ENCODE results near the gene TXNRD1.

DNA sequence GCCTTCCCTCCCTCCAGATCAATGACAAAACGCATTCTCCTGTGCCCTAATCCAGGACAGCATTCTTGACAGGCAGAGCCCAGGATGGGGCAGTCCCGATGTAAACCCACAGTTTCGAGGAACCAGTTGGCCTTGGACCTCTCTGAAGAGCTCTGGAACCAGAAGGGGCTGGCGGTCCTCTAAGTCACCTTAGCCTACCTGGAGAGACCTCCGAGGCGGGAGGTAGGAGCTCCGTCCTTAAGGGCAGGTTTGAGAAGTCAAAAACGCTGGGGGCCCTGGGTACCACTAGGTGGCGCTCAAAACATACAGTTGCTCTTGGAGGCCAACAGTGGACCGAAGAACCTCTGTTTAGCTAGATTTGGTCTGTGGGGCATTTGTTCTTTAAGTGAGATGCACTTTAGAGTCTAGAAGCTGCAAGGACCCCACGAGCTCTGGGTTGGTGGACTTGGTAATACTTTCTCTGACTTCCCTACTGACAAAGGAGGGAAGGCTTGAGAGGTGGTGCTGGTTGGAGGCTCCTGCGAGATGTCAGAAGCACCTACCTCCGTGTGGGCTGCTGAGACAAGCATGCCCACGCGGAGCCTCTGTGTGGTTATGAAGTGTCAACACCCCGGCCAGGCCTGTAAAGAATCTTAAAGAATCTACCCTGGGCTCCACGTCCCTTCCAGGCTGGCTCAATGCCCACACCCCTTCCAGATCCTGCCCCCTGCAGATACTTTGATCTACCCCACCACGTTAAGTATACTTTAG lies 166.3 kb downstream of the TXNRD1 start:
- TF ChIP-seq POLR2A (IDR thresholded peaks at IDR 0.05): no peak
- TF ChIP-seq POLR2AphosphoS5 (IDR thresholded peaks at IDR 0.05): peak in 1 of 3 donors; percentile 43
- TF ChIP-seq, protein P1, sequence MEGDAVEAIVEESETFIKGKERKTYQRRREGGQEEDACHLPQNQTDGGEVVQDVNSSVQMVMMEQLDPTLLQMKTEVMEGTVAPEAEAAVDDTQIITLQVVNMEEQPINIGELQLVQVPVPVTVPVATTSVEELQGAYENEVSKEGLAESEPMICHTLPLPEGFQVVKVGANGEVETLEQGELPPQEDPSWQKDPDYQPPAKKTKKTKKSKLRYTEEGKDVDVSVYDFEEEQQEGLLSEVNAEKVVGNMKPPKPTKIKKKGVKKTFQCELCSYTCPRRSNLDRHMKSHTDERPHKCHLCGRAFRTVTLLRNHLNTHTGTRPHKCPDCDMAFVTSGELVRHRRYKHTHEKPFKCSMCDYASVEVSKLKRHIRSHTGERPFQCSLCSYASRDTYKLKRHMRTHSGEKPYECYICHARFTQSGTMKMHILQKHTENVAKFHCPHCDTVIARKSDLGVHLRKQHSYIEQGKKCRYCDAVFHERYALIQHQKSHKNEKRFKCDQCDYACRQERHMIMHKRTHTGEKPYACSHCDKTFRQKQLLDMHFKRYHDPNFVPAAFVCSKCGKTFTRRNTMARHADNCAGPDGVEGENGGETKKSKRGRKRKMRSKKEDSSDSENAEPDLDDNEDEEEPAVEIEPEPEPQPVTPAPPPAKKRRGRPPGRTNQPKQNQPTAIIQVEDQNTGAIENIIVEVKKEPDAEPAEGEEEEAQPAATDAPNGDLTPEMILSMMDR (IDR thresholded peaks at IDR 0.05 in 8 of 11, conservative IDR thresholded peaks at IDR 0.05 in 3 of 11): peak; percentile 69 to 96 (median 89)

Measured in spleen (tissue), 7 donors.